Gastrocnemius medialis (tissue), 4 donors: Measurements from ENCODE around the gene CAPZB. TPM values are rescaled to one million over a fixed set of nuclear protein-coding genes. Genes with fewer than 3 reads are reported as not detected.

Experiments
- ATAC-seq, 2 donors: fragments of 150-250 bp; one replicate each; pipeline ENCODE4 v1.9.1; 2016
- DNase-seq, 2 donors: peaks; one replicate each; pipeline ENCODE4 v3.0.0-alpha.2; 2019
- H3K27ac ChIP-seq, 4 donors: fragments of 200-600 bp; sonication (generic); 1 replicate in 1 of 4; 2 replicates in 3 of 4; pipeline ENCODE4 v1.5.1; 2016 to 2018; ENCODE audit warnings: mild to moderate bottlenecking in 2 of 4, moderate library complexity in 1 of 4
- H3K27me3 ChIP-seq, 3 donors: fragments of 200-600 bp; sonication (generic) in 2 of 3; 1 replicate in 1 of 3; 2 replicates in 2 of 3; pipeline versions ENCODE4 v1.5.1 to v1.6.0; 2016 to 2019; ENCODE audit warnings: mild to moderate bottlenecking in 1 of 3, moderate library complexity in 1 of 3
- H3K36me3 ChIP-seq, 2 donors: fragments of 200-600 bp; sonication (generic) in 1 of 2; one replicate each; pipeline ENCODE4 v1.5.1; 2017 to 2018
- H3K4me1 ChIP-seq, 2 donors: fragments of 200-600 bp; sonication (generic) in 1 of 2; one replicate each; pipeline ENCODE4 v1.5.1; 2016 to 2017; ENCODE audit warnings: mild to moderate bottlenecking in 2 of 2
- H3K4me3 ChIP-seq, 4 donors: fragments of 200-600 bp; sonication (generic) in 3 of 4; 1 replicate in 1 of 4; 2 replicates in 3 of 4; pipeline ENCODE4 v1.5.1; 2016 to 2019; ENCODE audit warnings: mild to moderate bottlenecking in 2 of 4
- H3K9me3 ChIP-seq, 3 donors: fragments of 200-600 bp; sonication (generic) in 2 of 3; 1 replicate in 1 of 3; 2 replicates in 2 of 3; pipeline ENCODE4 v1.5.1; 2016 to 2019
- POLR2A ChIP-seq, 2 donors: fragments of 450-650 bp; IDR thresholded peaks; one replicate each; pipeline ENCODE4 v1.6.1; 2017; ENCODE audit warnings: antibody characterized with exemption in 2 of 2, mild to moderate bottlenecking in 2 of 2, moderate library complexity in 2 of 2
- in situ Hi-C, 4 donors: fragments of 200-750 bp; cut with MboI; loops; one replicate each; pipeline versions ENCODE4 v1.15.0 to v1.8.0; 2017; ENCODE audit warnings: low sequenced_read_pairs in 4 of 4
- intact Hi-C: fragments of 100-400 bp; cut with DNase I; formaldehyde crosslinking; loops from one replicate; pipeline ENCODE4 v1.15.1; 2023; ENCODE audit warnings: low total_unique reads
- total RNA-seq, 4 donors: library from RNA; depleted of rRNA; stranded (reverse); fragments of >200 nt; gene quantifications; one replicate each; pipeline versions ENCODE4 v1.1.0 to v1.2.3, GENCODE V29; 2016
- TF ChIP-seq, protein P1 (sequence below), 5 experiments: fragments of 450-650 bp in 3 of 5; fragments of 200-600 bp in 2 of 5; sonication (generic) in 2 of 5; IDR thresholded peaks in 4 of 5; conservative IDR thresholded peaks in 1 of 5; 1 replicate in 4 of 5; 2 replicates in 1 of 5; pipeline ENCODE4 v1.5.1; 2016 to 2019; ENCODE audit warnings: antibody characterized with exemption in 5 of 5, mild to moderate bottlenecking in 3 of 5, moderate library complexity in 3 of 5

CAPZB gene
- total RNA-seq, 4 donors from 2014 or later: 48.6 to 93.8 (median 74.9) TPM

DNA sequence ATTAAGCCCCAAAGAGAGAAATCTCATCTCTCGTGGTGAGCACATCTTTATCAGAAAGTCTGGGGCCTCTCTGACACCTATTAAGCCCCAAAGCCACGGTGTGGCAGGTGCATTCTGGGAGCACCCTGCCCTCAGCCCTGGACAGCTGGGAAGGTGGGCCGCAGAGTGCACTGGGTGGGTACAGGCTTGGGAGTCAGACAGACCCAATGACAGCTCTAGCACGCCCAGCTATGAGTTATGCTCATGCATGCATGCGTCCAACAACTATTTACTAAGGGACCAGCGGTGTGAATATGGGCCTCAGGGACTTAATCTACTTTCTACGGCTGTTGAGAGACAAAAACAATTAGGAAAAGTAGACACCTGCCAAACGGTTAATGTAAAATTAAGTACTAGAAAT lies 126.6 kb downstream of the CAPZB start:
- H3K27ac ChIP-seq: no peak overlapping the region
- in situ Hi-C loops: no loop called here
- no peaks in the 10 kb centered on the region for H3K9me3 ChIP-seq
- ATAC-seq (no peak), DNase-seq (no peak)
- H3K27me3 ChIP-seq: no peaks in the 10 kb centered on the region
- intact Hi-C loops: no loop called here
- H3K4me3 ChIP-seq: no peak overlapping the region
- TF ChIP-seq POLR2A (IDR thresholded peaks at IDR 0.05): no peak
- TF ChIP-seq, protein P1, sequence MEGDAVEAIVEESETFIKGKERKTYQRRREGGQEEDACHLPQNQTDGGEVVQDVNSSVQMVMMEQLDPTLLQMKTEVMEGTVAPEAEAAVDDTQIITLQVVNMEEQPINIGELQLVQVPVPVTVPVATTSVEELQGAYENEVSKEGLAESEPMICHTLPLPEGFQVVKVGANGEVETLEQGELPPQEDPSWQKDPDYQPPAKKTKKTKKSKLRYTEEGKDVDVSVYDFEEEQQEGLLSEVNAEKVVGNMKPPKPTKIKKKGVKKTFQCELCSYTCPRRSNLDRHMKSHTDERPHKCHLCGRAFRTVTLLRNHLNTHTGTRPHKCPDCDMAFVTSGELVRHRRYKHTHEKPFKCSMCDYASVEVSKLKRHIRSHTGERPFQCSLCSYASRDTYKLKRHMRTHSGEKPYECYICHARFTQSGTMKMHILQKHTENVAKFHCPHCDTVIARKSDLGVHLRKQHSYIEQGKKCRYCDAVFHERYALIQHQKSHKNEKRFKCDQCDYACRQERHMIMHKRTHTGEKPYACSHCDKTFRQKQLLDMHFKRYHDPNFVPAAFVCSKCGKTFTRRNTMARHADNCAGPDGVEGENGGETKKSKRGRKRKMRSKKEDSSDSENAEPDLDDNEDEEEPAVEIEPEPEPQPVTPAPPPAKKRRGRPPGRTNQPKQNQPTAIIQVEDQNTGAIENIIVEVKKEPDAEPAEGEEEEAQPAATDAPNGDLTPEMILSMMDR (IDR thresholded peaks at IDR 0.05 in 4 of 5, conservative IDR thresholded peaks at IDR 0.05 in 1 of 5): no peak
- H3K4me1 ChIP-seq: peaks cover 24% of the 10 kb centered on the region in 2 donors
- peaks cover 0 to 34% of the 10 kb centered on the region in 2 donors for H3K36me3 ChIP-seq

DNA sequence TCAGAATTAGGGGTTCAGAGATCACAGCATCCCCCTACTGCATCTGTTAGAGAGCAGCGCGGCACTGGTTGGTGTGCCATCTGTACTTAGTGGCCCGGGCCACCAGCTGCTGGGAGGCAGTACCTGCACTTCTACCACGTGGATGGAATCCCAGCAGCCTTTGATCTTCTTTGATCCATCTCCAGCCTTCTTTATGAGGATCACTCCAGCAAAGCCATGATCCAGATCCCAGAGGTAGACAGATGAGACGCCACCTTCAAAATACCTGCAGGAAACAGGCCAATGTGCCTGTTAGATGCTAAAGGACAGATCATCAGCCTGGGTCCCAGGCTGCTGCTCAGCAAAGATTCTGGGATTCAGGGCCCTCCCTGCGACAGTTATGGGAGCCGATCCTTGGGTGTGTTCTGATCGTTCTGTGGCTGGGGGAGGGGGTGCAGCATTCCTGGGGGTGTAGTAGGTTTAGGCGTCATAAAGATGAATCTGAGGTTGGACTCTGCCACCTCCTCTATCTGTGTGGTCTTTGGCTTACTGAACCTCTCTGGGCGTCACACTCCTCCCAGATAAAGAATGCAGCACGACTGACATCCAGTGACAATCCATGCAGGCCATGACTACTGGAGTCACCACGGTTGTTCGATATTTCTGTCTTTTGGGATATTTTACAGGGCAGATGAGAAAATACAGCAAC lies 127.9 kb downstream of the CAPZB start:
- no peak for TF ChIP-seq POLR2A (IDR thresholded peaks at IDR 0.05)
- TF ChIP-seq, protein P1 (IDR thresholded peaks at IDR 0.05 in 4 of 5, conservative IDR thresholded peaks at IDR 0.05 in 1 of 5): no peak
- Histone ChIP-seq H3K27me3 (no peaks in the 10 kb centered on the region), H3K4me1 (peaks cover 21% of the 10 kb centered on the region in 2 donors), H3K36me3 (peaks cover 0 to 47% of the 10 kb centered on the region in 2 donors), H3K27ac (no peak overlapping the region), H3K4me3 (no peak overlapping the region), H3K9me3 (no peaks in the 10 kb centered on the region)
- intact Hi-C loops: no loop called here
- ATAC-seq (no peak), DNase-seq (no peak)
- in situ Hi-C loops: no loop called here

DNA sequence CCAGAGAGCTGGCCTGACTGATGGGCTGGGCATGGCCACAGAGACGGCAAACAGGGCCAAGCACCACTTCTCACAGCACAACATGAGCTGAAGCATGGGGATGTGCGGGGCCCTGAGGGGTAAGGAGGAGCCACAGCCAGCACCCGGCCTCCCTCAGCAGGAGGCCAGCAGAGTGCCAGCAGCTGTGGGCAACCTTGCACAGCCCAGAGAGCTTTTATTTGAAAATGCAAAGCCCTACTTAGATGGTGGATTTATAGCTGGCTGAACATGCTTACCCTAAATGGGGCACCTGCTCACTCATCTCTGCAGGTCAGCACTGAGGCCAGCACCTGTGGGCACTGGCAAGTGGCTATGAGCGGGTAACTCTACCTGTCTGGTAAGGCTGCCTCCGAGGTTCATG lies 129.1 kb downstream of the CAPZB start:
- intact Hi-C loops (no loop called here), in situ Hi-C loops (no loop called here)
- no peaks in the 10 kb centered on the region for H3K27me3 ChIP-seq
- H3K36me3 ChIP-seq: peaks cover 0 to 56% of the 10 kb centered on the region in 2 donors
- no peak overlapping the region for H3K4me3 ChIP-seq
- ATAC-seq: no peak
- no peak for TF ChIP-seq POLR2A (IDR thresholded peaks at IDR 0.05)
- TF ChIP-seq, protein P1 (IDR thresholded peaks at IDR 0.05 in 4 of 5, conservative IDR thresholded peaks at IDR 0.05 in 1 of 5): no peak
- H3K4me1 ChIP-seq: peaks cover 15 to 19% of the 10 kb centered on the region in 2 donors
- no peak for DNase-seq
- H3K27ac ChIP-seq: no peak overlapping the region
- no peaks in the 10 kb centered on the region for H3K9me3 ChIP-seq

DNA sequence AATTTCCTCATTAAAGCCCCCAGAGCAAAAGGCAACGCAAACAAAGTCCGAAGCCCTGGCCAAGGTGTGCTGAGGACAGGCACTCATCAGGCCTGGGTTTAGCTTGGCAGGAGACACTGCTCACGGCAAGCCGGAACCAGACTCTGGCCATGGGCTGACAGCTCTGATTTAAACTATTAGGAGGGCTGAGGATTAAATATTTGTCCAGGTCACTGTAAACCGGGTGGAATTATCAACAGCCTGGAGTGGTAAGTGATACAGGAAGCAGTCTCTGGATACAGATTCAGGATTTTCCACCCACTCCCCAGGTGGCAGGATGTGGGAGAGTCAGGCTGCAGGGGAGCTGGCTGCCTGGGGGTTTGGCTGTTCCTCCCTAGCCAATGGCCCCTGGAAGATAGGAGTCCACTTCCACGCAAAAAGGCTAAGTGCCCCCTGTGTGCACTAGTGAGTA lies 130.8 kb downstream of the CAPZB start:
- Histone ChIP-seq H3K27me3 (no peaks in the 10 kb centered on the region), H3K27ac (no peak overlapping the region), H3K9me3 (no peaks in the 10 kb centered on the region), H3K4me3 (no peak overlapping the region), H3K4me1 (peaks cover 0 to 2% of the 10 kb centered on the region in 2 donors), H3K36me3 (peaks cover 0 to 69% of the 10 kb centered on the region in 2 donors)
- DNase-seq (no peak), ATAC-seq (no peak)
- TF ChIP-seq, protein P1 (IDR thresholded peaks at IDR 0.05 in 4 of 5, conservative IDR thresholded peaks at IDR 0.05 in 1 of 5): no peak
- TF ChIP-seq POLR2A (IDR thresholded peaks at IDR 0.05): no peak
- in situ Hi-C loops (no loop called here), intact Hi-C loops (no loop called here)
